Measurements from ENCODE around the gene PRKCI. TPM values are rescaled to one million over a fixed set of nuclear protein-coding genes. Genes with fewer than 3 reads are reported as not detected.
A peak's percentile ranks its signal among the peaks of the same experiment; 100 is the strongest.
"Not testable (repeated sequence)": the region's sequence is repeated elsewhere in the genome, so short reads cannot be mapped to it uniquely, and the experiment has no call there.

The PRKCI gene
- polyA plus RNA-seq, 1 donor = 30.1 TPM

DNA sequence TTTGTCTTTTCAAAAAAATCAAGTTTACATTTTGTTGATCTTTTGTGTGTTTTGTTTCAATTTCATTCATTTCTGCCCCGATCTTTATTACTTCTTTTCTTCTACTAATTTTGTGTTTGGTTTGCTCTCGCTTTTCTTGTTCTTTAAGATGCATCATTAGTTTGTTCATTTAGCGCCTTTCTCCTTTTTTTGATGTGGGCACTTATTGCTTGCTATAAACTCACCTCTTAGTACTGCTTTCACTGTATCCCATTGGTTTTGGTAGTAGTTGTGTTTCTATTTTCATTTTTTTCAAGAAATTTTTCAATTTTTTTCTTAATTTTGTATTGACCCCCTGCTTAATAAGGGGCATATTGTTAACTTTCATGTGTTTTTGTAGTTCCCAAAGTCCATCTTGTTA, 34.4 kb downstream of the PRKCI start:
- no peak for DNase-seq
- 100% methylated on average over 3 of the region's 3 CpGs for WGBS (ENCODE audit: insufficient coverage, low lambda C conversion rate)
- Histone ChIP-seq H3K4me3 (ENCODE audit: low read length) (no peak overlapping the region), H3K4me1 (ENCODE audit: control insufficient read depth, insufficient read depth, low read length) (no peaks in the 10 kb centered on the region), H3K27me3 (ENCODE audit: control insufficient read depth, insufficient read depth, low read length) (no peaks in the 10 kb centered on the region), H3K27ac (ENCODE audit: low read length) (no peak overlapping the region), H3K36me3 (ENCODE audit: control insufficient read depth, insufficient read depth, low read length) (peaks cover 9% of the 10 kb centered on the region), H3K9me3 (ENCODE audit: control insufficient read depth, low read depth, low read length) (no peaks in the 10 kb centered on the region)

- H3K36me3 ChIP-seq (ENCODE audit: control insufficient read depth, insufficient read depth, low read length) = peaks cover 9% of the 10 kb centered on the region
- DNase-seq = no peak
- no peak overlapping the region for H3K27ac ChIP-seq (ENCODE audit: low read length)
- H3K4me3 ChIP-seq (ENCODE audit: low read length) = no peak overlapping the region
- no peaks in the 10 kb centered on the region for H3K9me3 ChIP-seq (ENCODE audit: control insufficient read depth, low read depth, low read length)
- no peaks in the 10 kb centered on the region for H3K27me3 ChIP-seq (ENCODE audit: control insufficient read depth, insufficient read depth, low read length)
- 100% methylated on average over 2 of the region's 2 CpGs for WGBS (ENCODE audit: insufficient coverage, low lambda C conversion rate)
- H3K4me1 ChIP-seq (ENCODE audit: control insufficient read depth, insufficient read depth, low read length) = no peaks in the 10 kb centered on the region
These were observed 34.9 kb downstream of the PRKCI start for GRCh38 chr3:170257145-170257544.

- no peak for DNase-seq
- H3K4me3 ChIP-seq (ENCODE audit: low read length) = no peak overlapping the region
- no peak overlapping the region for H3K27ac ChIP-seq (ENCODE audit: low read length)
- WGBS (ENCODE audit: insufficient coverage, low lambda C conversion rate) = no CpG with 5 or more reads among the region's 3 CpGs
- peaks cover 9% of the 10 kb centered on the region for H3K36me3 ChIP-seq (ENCODE audit: control insufficient read depth, insufficient read depth, low read length)
- H3K4me1 ChIP-seq (ENCODE audit: control insufficient read depth, insufficient read depth, low read length) = no peaks in the 10 kb centered on the region
- H3K9me3 ChIP-seq (ENCODE audit: control insufficient read depth, low read depth, low read length) = no peaks in the 10 kb centered on the region
- H3K27me3 ChIP-seq (ENCODE audit: control insufficient read depth, insufficient read depth, low read length) = no peaks in the 10 kb centered on the region
These were observed 35.9 kb downstream of the PRKCI start for GRCh38 chr3:170258105-170258487.

DNA sequence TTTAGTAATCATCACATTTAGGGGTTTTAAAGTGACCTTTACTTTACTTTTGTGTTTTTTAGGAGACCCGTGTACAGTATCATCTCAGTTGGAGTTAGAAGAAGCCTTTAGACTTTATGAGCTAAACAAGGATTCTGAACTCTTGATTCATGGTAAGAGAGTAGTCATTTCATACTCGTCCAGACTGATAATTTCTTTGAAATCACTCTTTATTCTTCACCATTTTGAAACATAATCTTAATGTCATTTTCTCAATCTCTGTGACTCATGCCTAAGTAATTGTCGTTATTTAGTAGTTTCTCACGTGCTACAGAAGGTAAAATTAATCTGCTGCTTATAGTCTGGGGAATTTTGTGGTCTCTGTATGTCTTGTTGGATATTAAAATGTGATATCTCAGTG, 37.7 kb downstream of the PRKCI start:
- 87% methylated on average over 3 of the region's 4 CpGs for WGBS (ENCODE audit: insufficient coverage, low lambda C conversion rate)
- no peak for DNase-seq
- Histone ChIP-seq H3K4me3 (ENCODE audit: low read length) (no peak overlapping the region), H3K4me1 (ENCODE audit: control insufficient read depth, insufficient read depth, low read length) (no peaks in the 10 kb centered on the region), H3K36me3 (ENCODE audit: control insufficient read depth, insufficient read depth, low read length) (peaks cover 20% of the 10 kb centered on the region), H3K9me3 (ENCODE audit: control insufficient read depth, low read depth, low read length) (no peaks in the 10 kb centered on the region), H3K27ac (ENCODE audit: low read length) (no peak overlapping the region), H3K27me3 (ENCODE audit: control insufficient read depth, insufficient read depth, low read length) (no peaks in the 10 kb centered on the region)

DNA sequence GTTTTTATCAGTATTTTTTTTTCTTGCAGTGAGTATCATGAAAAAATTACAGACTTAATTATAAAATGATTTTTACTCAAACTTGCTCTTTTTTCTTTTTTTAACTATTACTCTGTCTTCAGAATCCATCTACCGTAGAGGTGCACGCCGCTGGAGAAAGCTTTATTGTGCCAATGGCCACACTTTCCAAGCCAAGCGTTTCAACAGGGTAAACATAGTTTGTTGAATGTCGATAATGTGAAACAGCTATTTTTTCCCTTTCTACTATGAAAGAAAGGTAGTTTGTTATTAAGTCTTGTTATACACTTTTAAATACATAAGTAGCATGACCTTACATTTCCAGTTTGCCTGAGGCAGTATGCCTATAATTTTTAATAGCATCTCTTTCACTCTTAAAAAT, 45.6 kb downstream of the PRKCI start:
- H3K27ac ChIP-seq (ENCODE audit: low read length) = no peak overlapping the region
- H3K4me3 ChIP-seq (ENCODE audit: low read length) = no peak overlapping the region
- H3K4me1 ChIP-seq (ENCODE audit: control insufficient read depth, insufficient read depth, low read length) = peaks cover 3% of the 10 kb centered on the region
- 100% methylated on average over 3 of the region's 5 CpGs for WGBS (ENCODE audit: insufficient coverage, low lambda C conversion rate)
- H3K9me3 ChIP-seq (ENCODE audit: control insufficient read depth, low read depth, low read length) = no peaks in the 10 kb centered on the region
- H3K27me3 ChIP-seq (ENCODE audit: control insufficient read depth, insufficient read depth, low read length) = no peaks in the 10 kb centered on the region
- no peak for DNase-seq
- H3K36me3 ChIP-seq (ENCODE audit: control insufficient read depth, insufficient read depth, low read length) = peaks cover 11% of the 10 kb centered on the region

DNA sequence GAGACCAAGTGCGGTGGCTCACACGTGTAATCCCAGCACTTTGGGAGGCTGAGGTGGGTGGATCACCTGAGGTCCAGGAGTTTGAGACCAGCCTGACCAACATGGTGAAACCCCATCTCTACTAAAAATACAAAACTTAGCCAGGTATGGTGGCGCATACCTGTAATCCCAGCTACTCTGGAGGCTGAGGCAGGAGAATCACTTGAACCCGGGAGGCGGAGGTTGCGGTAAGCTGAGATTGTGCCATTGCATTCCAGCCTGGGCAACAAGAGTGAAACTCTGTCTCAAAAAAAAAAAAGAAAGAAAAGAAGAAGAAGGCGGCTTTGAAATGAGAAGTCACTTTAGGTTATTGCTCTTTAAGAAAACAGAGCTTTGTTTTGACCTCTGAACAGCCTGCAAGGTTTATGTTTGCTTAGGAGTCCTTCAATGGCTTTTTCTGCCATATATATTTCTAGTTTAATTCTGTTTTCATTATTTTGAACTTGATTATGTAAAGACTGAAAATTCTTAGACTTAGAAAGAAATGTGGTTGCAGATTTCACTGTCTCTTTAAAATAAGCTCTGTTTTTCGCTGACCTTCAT, 47.5 kb downstream of the PRKCI start:
- H3K4me1 ChIP-seq (ENCODE audit: control insufficient read depth, insufficient read depth, low read length); H3K27me3 ChIP-seq (ENCODE audit: control insufficient read depth, insufficient read depth, low read length); H3K36me3 ChIP-seq (ENCODE audit: control insufficient read depth, insufficient read depth, low read length); H3K9me3 ChIP-seq (ENCODE audit: control insufficient read depth, low read depth, low read length): not testable (repeated sequence)
- WGBS (ENCODE audit: insufficient coverage, low lambda C conversion rate) = 36% methylated on average over 2 of the region's 8 CpGs
- peak; percentile 27 to 57 for DNase-seq
- H3K27ac ChIP-seq (ENCODE audit: low read length) = peak overlapping the region; percentile 87
- H3K4me3 ChIP-seq (ENCODE audit: low read length) = peak overlapping the region; percentile 17

GRCh38 chr3:170270282-170270881, 48.2 kb downstream of the PRKCI start:
- peaks cover 3% of the 10 kb centered on the region for H3K4me1 ChIP-seq (ENCODE audit: control insufficient read depth, insufficient read depth, low read length)
- no peaks in the 10 kb centered on the region for H3K9me3 ChIP-seq (ENCODE audit: control insufficient read depth, low read depth, low read length)
- peak; percentile 81 to 92 for DNase-seq
- peak overlapping the region; percentile 17 for H3K4me3 ChIP-seq (ENCODE audit: low read length)
- H3K27ac ChIP-seq (ENCODE audit: low read length) = peak overlapping the region; percentile 87
- no peaks in the 10 kb centered on the region for H3K27me3 ChIP-seq (ENCODE audit: control insufficient read depth, insufficient read depth, low read length)
- 38% methylated on average over 1 of the region's 11 CpGs for WGBS (ENCODE audit: insufficient coverage, low lambda C conversion rate)
- peaks cover 6% of the 10 kb centered on the region for H3K36me3 ChIP-seq (ENCODE audit: control insufficient read depth, insufficient read depth, low read length)

- Histone ChIP-seq H3K27ac (ENCODE audit: low read length) (no peak overlapping the region), H3K4me3 (ENCODE audit: low read length) (no peak overlapping the region), H3K36me3 (ENCODE audit: control insufficient read depth, insufficient read depth, low read length) (peaks cover 20% of the 10 kb centered on the region), H3K27me3 (ENCODE audit: control insufficient read depth, insufficient read depth, low read length) (no peaks in the 10 kb centered on the region), H3K4me1 (ENCODE audit: control insufficient read depth, insufficient read depth, low read length) (peaks cover 8% of the 10 kb centered on the region), H3K9me3 (ENCODE audit: control insufficient read depth, low read depth, low read length) (no peaks in the 10 kb centered on the region)
- WGBS (ENCODE audit: insufficient coverage, low lambda C conversion rate) = 94% methylated on average over 2 of the region's 2 CpGs
- no peak for DNase-seq
These were observed 52.4 kb downstream of the PRKCI start for GRCh38 chr3:170274641-170275040.

DNA sequence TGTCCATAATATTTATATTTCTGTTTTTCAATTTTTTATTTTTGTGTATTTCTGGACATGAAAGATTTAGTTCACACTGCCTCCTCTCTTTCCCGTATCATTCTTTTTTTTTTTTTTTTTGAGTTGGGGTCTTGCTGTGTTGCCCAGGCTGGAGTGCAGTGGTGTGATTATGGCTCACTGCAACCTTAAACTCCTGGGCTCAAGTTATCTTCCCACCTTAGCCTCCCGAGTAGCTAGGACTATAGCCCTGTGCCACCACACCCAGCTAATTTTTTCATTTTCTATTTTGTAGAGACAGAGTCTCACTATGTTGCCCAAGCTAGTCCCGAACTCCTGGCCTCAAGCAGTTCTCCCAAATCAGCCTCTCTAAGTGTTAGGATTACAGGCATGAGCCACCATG, 53.6 kb downstream of the PRKCI start:
- DNase-seq = no peak
- no CpG with 5 or more reads among the region's 3 CpGs for WGBS (ENCODE audit: insufficient coverage, low lambda C conversion rate)
- peaks cover 22% of the 10 kb centered on the region for H3K36me3 ChIP-seq (ENCODE audit: control insufficient read depth, insufficient read depth, low read length)
- no peak overlapping the region for H3K4me3 ChIP-seq (ENCODE audit: low read length)
- H3K27ac ChIP-seq (ENCODE audit: low read length) = no peak overlapping the region
- H3K9me3 ChIP-seq (ENCODE audit: control insufficient read depth, low read depth, low read length) = no peaks in the 10 kb centered on the region
- H3K27me3 ChIP-seq (ENCODE audit: control insufficient read depth, insufficient read depth, low read length) = no peaks in the 10 kb centered on the region
- H3K4me1 ChIP-seq (ENCODE audit: control insufficient read depth, insufficient read depth, low read length) = peaks cover 8% of the 10 kb centered on the region

- not testable (repeated sequence) for DNase-seq; H3K27me3 ChIP-seq (ENCODE audit: control insufficient read depth, insufficient read depth, low read length); H3K4me1 ChIP-seq (ENCODE audit: control insufficient read depth, insufficient read depth, low read length); H3K27ac ChIP-seq (ENCODE audit: low read length); H3K9me3 ChIP-seq (ENCODE audit: control insufficient read depth, low read depth, low read length); H3K4me3 ChIP-seq (ENCODE audit: low read length)
- WGBS (ENCODE audit: insufficient coverage, low lambda C conversion rate) = 100% methylated on average over 1 of the region's 10 CpGs
- H3K36me3 ChIP-seq (ENCODE audit: control insufficient read depth, insufficient read depth, low read length) = peaks cover 32% of the 10 kb centered on the region
These were observed 55.1 kb downstream of the PRKCI start for GRCh38 chr3:170277311-170277710.

Data from large intestine (tissue), 3 donors.